Neutrophil (primary cell): Measurements from ENCODE around the gene ACSL5.

Experiments
- H3K27ac ChIP-seq: fragments of 200-600 bp; sonication (generic); 2 replicates; pipeline ENCODE4 v1.5.1; 2016; ENCODE audit warnings: mild to moderate bottlenecking, moderate library complexity
- H3K27me3 ChIP-seq: fragments of 200-600 bp; sonication (generic); 2 replicates; pipeline ENCODE4 v1.6.0; 2016; ENCODE audit warnings: mild to moderate bottlenecking
- H3K36me3 ChIP-seq: fragments of 200-600 bp; sonication (generic); 2 replicates; pipeline ENCODE4 v1.5.1; 2017
- H3K4me1 ChIP-seq, 2 experiments: fragments of 200-600 bp in 1 of 2; sonication (generic) in 1 of 2; 1 replicate in 1 of 2; 2 replicates in 1 of 2; pipeline versions ENCODE4 v1.5.1 to v1.6.1; 2013 to 2016; ENCODE audit warnings: low read depth in 1 of 2, low read length in 1 of 2, mild to moderate bottlenecking in 1 of 2, moderate library complexity in 1 of 2; ENCODE audit not compliant: control insufficient read depth in 1 of 2, insufficient read depth in 1 of 2
- H3K4me3 ChIP-seq, 2 experiments: fragments of 200-600 bp in 1 of 2; sonication (generic) in 1 of 2; 1 replicate in 1 of 2; 2 replicates in 1 of 2; pipeline ENCODE4 v1.5.1; 2013 to 2016; ENCODE audit warnings: low read depth in 1 of 2, low read length in 1 of 2, mild to moderate bottlenecking in 1 of 2, moderate library complexity in 1 of 2
- H3K9me3 ChIP-seq: fragments of 200-600 bp; sonication (generic); 2 replicates; pipeline ENCODE4 v1.5.1; 2016
- TF ChIP-seq, protein P1 (sequence below): fragments of 200-600 bp; sonication (generic); IDR thresholded peaks from 2 replicates; pipeline ENCODE4 v1.5.1; 2016; ENCODE audit warnings: antibody characterized with exemption

Gene ACSL5

GRCh38 chr10:112429147-112429546 lies 55.2 kb downstream of the ACSL5 start:
- H3K36me3 ChIP-seq, result peaks cover 98% of the 10 kb centered on the region

DNA sequence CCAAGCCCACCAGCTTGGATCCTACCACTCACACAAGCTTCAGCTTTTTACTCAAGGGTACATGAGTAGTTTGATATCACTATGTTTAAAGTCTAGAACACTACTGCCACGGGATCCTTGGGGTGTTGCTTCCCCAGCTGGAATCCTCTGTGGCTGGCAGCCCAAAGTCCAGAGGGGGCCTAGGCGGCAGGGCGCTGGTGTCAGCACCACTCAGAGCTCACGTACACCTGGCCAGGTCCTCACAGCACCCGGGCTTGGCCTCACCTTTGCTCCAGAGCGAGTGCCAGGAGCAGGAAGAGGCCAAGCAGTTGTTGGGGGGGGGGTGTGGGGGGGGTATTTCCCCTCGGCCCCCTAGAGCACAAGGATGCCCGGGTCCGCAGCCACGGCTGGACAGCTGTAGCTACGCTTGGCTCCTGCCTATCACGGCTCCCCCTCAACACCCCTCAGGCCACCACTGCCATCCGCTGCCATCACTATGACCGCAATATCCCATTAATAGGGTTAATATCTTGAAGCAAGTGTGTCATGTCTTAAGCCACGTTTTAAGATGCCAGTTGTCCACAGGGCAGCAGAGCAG lies 55.8 kb downstream of the ACSL5 start:
- no peak overlapping the region for H3K4me3 ChIP-seq
- TF ChIP-seq, protein P1, sequence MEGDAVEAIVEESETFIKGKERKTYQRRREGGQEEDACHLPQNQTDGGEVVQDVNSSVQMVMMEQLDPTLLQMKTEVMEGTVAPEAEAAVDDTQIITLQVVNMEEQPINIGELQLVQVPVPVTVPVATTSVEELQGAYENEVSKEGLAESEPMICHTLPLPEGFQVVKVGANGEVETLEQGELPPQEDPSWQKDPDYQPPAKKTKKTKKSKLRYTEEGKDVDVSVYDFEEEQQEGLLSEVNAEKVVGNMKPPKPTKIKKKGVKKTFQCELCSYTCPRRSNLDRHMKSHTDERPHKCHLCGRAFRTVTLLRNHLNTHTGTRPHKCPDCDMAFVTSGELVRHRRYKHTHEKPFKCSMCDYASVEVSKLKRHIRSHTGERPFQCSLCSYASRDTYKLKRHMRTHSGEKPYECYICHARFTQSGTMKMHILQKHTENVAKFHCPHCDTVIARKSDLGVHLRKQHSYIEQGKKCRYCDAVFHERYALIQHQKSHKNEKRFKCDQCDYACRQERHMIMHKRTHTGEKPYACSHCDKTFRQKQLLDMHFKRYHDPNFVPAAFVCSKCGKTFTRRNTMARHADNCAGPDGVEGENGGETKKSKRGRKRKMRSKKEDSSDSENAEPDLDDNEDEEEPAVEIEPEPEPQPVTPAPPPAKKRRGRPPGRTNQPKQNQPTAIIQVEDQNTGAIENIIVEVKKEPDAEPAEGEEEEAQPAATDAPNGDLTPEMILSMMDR, result no peak
- no peaks in the 10 kb centered on the region for H3K27me3 ChIP-seq
- H3K4me1 ChIP-seq, result no peaks in the 10 kb centered on the region
- no peak overlapping the region for H3K27ac ChIP-seq
- H3K36me3 ChIP-seq, result peaks cover 98% of the 10 kb centered on the region
- H3K9me3 ChIP-seq, result no peaks in the 10 kb centered on the region

More at GRCh38 chr10:112429147-112429546, 55.2 kb downstream of the ACSL5 start:
- Histone ChIP-seq H3K27me3 (no peaks in the 10 kb centered on the region), H3K9me3 (no peaks in the 10 kb centered on the region), H3K27ac (no peak overlapping the region), H3K4me1 (no peaks in the 10 kb centered on the region), H3K4me3 (no peak overlapping the region)
- TF ChIP-seq, protein P1, result no peak

DNA sequence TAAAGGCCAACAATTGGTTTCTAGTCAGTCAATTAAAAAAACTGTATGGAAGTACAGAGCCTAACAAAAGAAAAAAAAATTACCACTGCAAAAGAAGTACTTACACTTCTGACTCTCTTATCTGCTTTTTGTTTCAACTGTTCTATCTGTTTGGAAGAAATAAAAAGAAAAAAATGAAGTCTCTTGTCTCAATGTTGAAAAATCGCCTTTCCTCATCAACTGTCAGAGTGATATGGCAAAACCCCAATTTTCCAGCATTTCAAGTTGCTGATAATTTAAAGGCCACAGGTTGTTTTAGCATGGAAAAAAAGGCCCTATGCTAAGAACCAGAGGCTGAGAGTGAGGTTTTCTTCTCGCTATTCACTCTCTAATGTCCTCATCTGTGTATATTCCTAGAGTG lies 59.2 kb downstream of the ACSL5 start:
- H3K36me3 ChIP-seq, result peaks cover 97% of the 10 kb centered on the region
- H3K4me3 ChIP-seq, result no peak overlapping the region
- no peaks in the 10 kb centered on the region for H3K4me1 ChIP-seq
- H3K27me3 ChIP-seq, result no peaks in the 10 kb centered on the region
- H3K9me3 ChIP-seq, result no peaks in the 10 kb centered on the region
- no peak overlapping the region for H3K27ac ChIP-seq
- TF ChIP-seq, protein P1, result no peak

DNA sequence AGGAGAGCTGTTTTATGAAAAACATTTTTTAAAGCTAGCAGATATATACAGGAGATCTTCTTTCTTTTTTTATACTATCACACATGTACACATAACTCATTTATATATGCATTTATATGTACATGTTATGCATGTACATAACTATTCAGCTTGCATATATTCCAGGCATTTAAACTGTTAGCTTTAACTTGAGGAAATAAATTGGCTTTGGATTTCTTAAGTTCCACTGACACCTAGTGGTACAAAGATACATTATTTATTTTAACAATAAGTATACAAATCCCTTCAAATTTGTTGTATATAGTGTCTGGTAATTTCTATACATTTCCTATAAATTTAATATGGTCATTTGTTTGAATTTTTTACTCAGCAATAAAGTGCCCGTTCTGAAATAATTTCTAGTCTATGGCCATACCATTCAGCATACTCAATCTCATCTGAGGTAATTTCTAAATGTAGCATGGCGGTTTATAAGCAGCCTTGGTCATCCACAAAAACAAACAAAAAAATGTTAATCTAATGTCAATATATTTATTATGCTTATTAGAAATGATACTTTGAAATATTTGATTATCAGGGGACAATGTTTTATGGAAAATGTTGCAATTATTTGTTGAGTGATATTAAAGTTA lies 61.2 kb downstream of the ACSL5 start:
- H3K9me3 ChIP-seq, result no peaks in the 10 kb centered on the region
- H3K4me3 ChIP-seq, result no peak overlapping the region
- H3K27me3 ChIP-seq, result no peaks in the 10 kb centered on the region
- H3K4me1 ChIP-seq, result no peaks in the 10 kb centered on the region
- peaks cover 94% of the 10 kb centered on the region for H3K36me3 ChIP-seq
- TF ChIP-seq, protein P1, result no peak
- H3K27ac ChIP-seq, result no peak overlapping the region

DNA sequence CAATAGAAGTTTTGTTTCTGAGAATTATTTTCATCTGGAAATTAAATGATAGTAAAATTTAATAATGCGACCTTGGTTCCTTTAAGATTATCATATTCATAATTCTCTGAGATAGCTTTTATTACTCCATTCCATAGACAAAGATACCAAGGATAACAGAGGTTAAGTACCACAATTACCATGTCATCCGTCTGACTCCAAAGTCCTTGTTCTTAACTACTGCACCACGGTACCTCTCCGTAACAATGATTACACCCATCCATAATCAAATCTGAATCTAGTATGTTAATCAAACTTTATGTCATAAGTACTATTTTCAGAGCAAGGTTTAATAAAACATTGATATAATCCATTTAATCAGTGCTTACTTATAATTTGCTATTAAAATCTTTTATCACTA lies 64.4 kb downstream of the ACSL5 start:
- H3K4me1 ChIP-seq, result no peaks in the 10 kb centered on the region
- TF ChIP-seq, protein P1, result no peak
- H3K27ac ChIP-seq, result no peak overlapping the region
- no peaks in the 10 kb centered on the region for H3K9me3 ChIP-seq
- H3K27me3 ChIP-seq, result no peaks in the 10 kb centered on the region
- H3K4me3 ChIP-seq, result no peak overlapping the region
- H3K36me3 ChIP-seq, result peaks cover 94% of the 10 kb centered on the region
